Gastroesophageal sphincter (tissue), 3 donors: ENCODE results near the gene UBE2K.

ENCODE experiments used
- CTCF ChIP-seq, 4 experiments: fragments of 200-600 bp in 2 of 4; fragments of 450-650 bp in 2 of 4; sonication (generic) in 1 of 4; IDR thresholded peaks; one replicate each; pipeline ENCODE4 v1.5.1; 2017 to 2019; ENCODE audit warnings: antibody characterized with exemption in 4 of 4, mild to moderate bottlenecking in 2 of 4, moderate library complexity in 2 of 4
- EP300 ChIP-seq: sonication (generic); formaldehyde crosslinking; IDR thresholded peaks from one replicate; pipeline ENCODE4 v1.6.1; 2017; ENCODE audit warnings: antibody characterized with exemption, mild to moderate bottlenecking
- POLR2A ChIP-seq, 2 donors: fragments of 450-650 bp; IDR thresholded peaks; one replicate each; pipeline ENCODE4 v1.6.1; 2017; ENCODE audit warnings: antibody characterized with exemption in 2 of 2, mild to moderate bottlenecking in 2 of 2, moderate library complexity in 1 of 2
- POLR2AphosphoS5 ChIP-seq: sonication (generic); formaldehyde crosslinking; IDR thresholded peaks from one replicate; pipeline ENCODE4 v1.6.1; 2017; ENCODE audit warnings: antibody characterized with exemption

GRCh38 chr4:39758176-39758575 is 60.2 kb downstream of the UBE2K start:
- TF ChIP-seq CTCF (IDR thresholded peaks at IDR 0.05) = no peak
- TF ChIP-seq POLR2A (IDR thresholded peaks at IDR 0.05) = no peak
- no peak for TF ChIP-seq POLR2AphosphoS5
- TF ChIP-seq EP300 = no peak
